ENCODE results near the gene TTC13. TPM values are rescaled to one million over a fixed set of nuclear protein-coding genes. Genes with fewer than 3 reads are reported as not detected.
A peak's percentile ranks its signal among the peaks of the same experiment; 100 is the strongest.

The TTC13 gene
- total RNA-seq, 6 experiments from 2014 or later = 10.7 to 14.4 (median 12.4) TPM

GRCh38 chr1:230866171-230867070, 112.2 kb downstream of the TTC13 start:
- no peak for TF ChIP-seq CTCF (IDR thresholded peaks at IDR 0.05)
- H3K27me3 Mint-ChIP-seq (ENCODE audit: insufficient read depth) = peaks cover 2% of the 10 kb centered on the region; the same call in 1 of the 2 replicates
- DNase-seq = peak; percentile 60
- H3K4me1 Mint-ChIP-seq (ENCODE audit: low read depth) = peaks cover 69% of the 10 kb centered on the region
- H3K9me3 Mint-ChIP-seq = no peaks in the 10 kb centered on the region
- H3K4me3 Mint-ChIP-seq = peak overlapping the region; percentile 93
- H3K27ac Mint-ChIP-seq = peak overlapping the region; percentile 86
- peaks cover 42% of the 10 kb centered on the region for H3K36me3 Mint-ChIP-seq (ENCODE audit: low read depth)

- H3K27me3 Mint-ChIP-seq (ENCODE audit: insufficient read depth) = peaks cover 2% of the 10 kb centered on the region; the same call in 1 of the 2 replicates
- no peaks in the 10 kb centered on the region for H3K9me3 Mint-ChIP-seq
- peaks cover 54% of the 10 kb centered on the region for H3K36me3 Mint-ChIP-seq (ENCODE audit: low read depth)
- no peak for TF ChIP-seq CTCF (IDR thresholded peaks at IDR 0.05)
- peak overlapping the region; percentile 93 for H3K4me3 Mint-ChIP-seq
- no peak for DNase-seq
- H3K27ac Mint-ChIP-seq = peak overlapping the region; percentile 86
- peaks cover 80% of the 10 kb centered on the region for H3K4me1 Mint-ChIP-seq (ENCODE audit: low read depth)
Observed at GRCh38 chr1:230865062-230865817, 113.4 kb downstream of the TTC13 start.

- H3K27me3 Mint-ChIP-seq (ENCODE audit: insufficient read depth) = peaks cover 2% of the 10 kb centered on the region; the same call in 1 of the 2 replicates
- DNase-seq = no peak
- H3K27ac Mint-ChIP-seq = peak overlapping the region; percentile 68; the same call in 1 of the 2 replicates
- no peaks in the 10 kb centered on the region for H3K9me3 Mint-ChIP-seq
- H3K36me3 Mint-ChIP-seq (ENCODE audit: low read depth) = peaks cover 55% of the 10 kb centered on the region
- H3K4me1 Mint-ChIP-seq (ENCODE audit: low read depth) = peaks cover 80% of the 10 kb centered on the region
- no peak for TF ChIP-seq CTCF (IDR thresholded peaks at IDR 0.05)
- peak overlapping the region; percentile 93 for H3K4me3 Mint-ChIP-seq
Observed at GRCh38 chr1:230864441-230864840, 114.2 kb downstream of the TTC13 start.

GRCh38 chr1:230863449-230863848, 115.2 kb downstream of the TTC13 start:
- no peak for DNase-seq
- peak overlapping the region; percentile 19; the same call in 1 of the 2 replicates for H3K4me3 Mint-ChIP-seq
- peaks cover 2% of the 10 kb centered on the region; the same call in 1 of the 2 replicates for H3K27me3 Mint-ChIP-seq (ENCODE audit: insufficient read depth)
- peaks cover 55% of the 10 kb centered on the region for H3K36me3 Mint-ChIP-seq (ENCODE audit: low read depth)
- no peaks in the 10 kb centered on the region for H3K9me3 Mint-ChIP-seq
- peaks cover 83% of the 10 kb centered on the region for H3K4me1 Mint-ChIP-seq (ENCODE audit: low read depth)
- TF ChIP-seq CTCF (IDR thresholded peaks at IDR 0.05) = no peak
- H3K27ac Mint-ChIP-seq = peak overlapping the region; percentile 34; the same call in 1 of the 2 replicates

GRCh38 chr1:230861970-230862595, 116.6 kb downstream of the TTC13 start:
- Mint-ChIP-seq H3K27me3 (ENCODE audit: insufficient read depth) (no peaks in the 10 kb centered on the region; the same call in 1 of the 2 replicates), H3K4me1 (ENCODE audit: low read depth) (peaks cover 97% of the 10 kb centered on the region), H3K9me3 (no peaks in the 10 kb centered on the region), H3K36me3 (ENCODE audit: low read depth) (peaks cover 53% of the 10 kb centered on the region), H3K4me3 (peak overlapping the region; percentile 60), H3K27ac (peak overlapping the region; percentile 76)
- DNase-seq = peak; percentile 75
- TF ChIP-seq CTCF (IDR thresholded peaks at IDR 0.05) = no peak
